Peyer's patch (tissue), 4 donors: Measurements from ENCODE around the gene NOL6.
"Not testable (repeated sequence)": the region's sequence is repeated elsewhere in the genome, so short reads cannot be mapped to it uniquely, and the experiment has no call there.

ENCODE experiments used
- CTCF ChIP-seq, 6 experiments: fragments of 450-650 bp in 4 of 6; fragments of 200-600 bp in 2 of 6; sonication (generic) in 1 of 6; IDR thresholded peaks; one replicate each; pipeline ENCODE4 v1.5.1; 2017 to 2019; ENCODE audit warnings: antibody characterized with exemption in 6 of 6, mild to moderate bottlenecking in 3 of 6, moderate library complexity in 1 of 6
- POLR2A ChIP-seq, 2 donors: fragments of 450-650 bp; IDR thresholded peaks; one replicate each; pipeline ENCODE4 v1.5.1; 2017; ENCODE audit warnings: antibody characterized with exemption in 2 of 2, mild to moderate bottlenecking in 2 of 2, moderate library complexity in 2 of 2

GRCh38 chr9:33517934-33518577, 44.3 kb upstream of the NOL6 start:
- TF ChIP-seq CTCF, POLR2A (IDR thresholded peaks at IDR 0.05): not testable (repeated sequence)
